Right lobe of liver (tissue), 6 donors: ENCODE data around the gene FANCC. TPM values are rescaled to one million over a fixed set of nuclear protein-coding genes. Genes with fewer than 3 reads are reported as not detected.
A peak's percentile ranks its signal among the peaks of the same experiment; 100 is the strongest.

ENCODE experiments used
- ATAC-seq, 4 donors: fragments of 200-7000 bp; cut with Tn5 transposase; one replicate each; pipeline ENCODE4 v1.9.1; 2020; ENCODE audit warnings: mild to moderate bottlenecking in 4 of 4, moderate library complexity in 4 of 4
- DNase-seq, 3 donors: peaks; one replicate each; pipeline ENCODE4 v3.0.0-alpha.2; 2020
- H3K27ac ChIP-seq, 3 donors: fragments of 200-600 bp; one replicate each; pipeline ENCODE4 v1.8.0; 2022
- H3K27me3 ChIP-seq, 2 donors: fragments of 200-600 bp; one replicate each; pipeline ENCODE4 v1.8.0; 2022
- H3K36me3 ChIP-seq, 4 donors: fragments of 200-600 bp; sonication (generic) in 1 of 4; one replicate each; pipeline versions ENCODE4 v1.5.1 to v1.8.0; 2017 to 2022; ENCODE audit warnings: control low read depth in 1 of 4
- H3K4me1 ChIP-seq, 4 donors: fragments of 200-600 bp; sonication (generic) in 1 of 4; one replicate each; pipeline versions ENCODE4 v1.5.1 to v1.8.0; 2017 to 2022; ENCODE audit warnings: control low read depth in 1 of 4
- H3K4me3 ChIP-seq, 3 donors: fragments of 200-600 bp; one replicate each; pipeline ENCODE4 v1.8.0; 2022
- H3K9me3 ChIP-seq, 4 donors: fragments of 200-600 bp; sonication (generic) in 1 of 4; one replicate each; pipeline versions ENCODE4 v1.5.1 to v1.8.0; 2017 to 2022; ENCODE audit warnings: control low read depth in 1 of 4
- POLR2A ChIP-seq: fragments of 450-650 bp; IDR thresholded peaks from one replicate; pipeline ENCODE4 v1.6.1; 2017; ENCODE audit warnings: antibody characterized with exemption, mild to moderate bottlenecking
- WGBS: methylation state at CpG from one replicate; pipeline ENCODE4 v1.1.6; 2018; ENCODE audit warnings: low coverage, low lambda C conversion rate; ENCODE audit not compliant: insufficient coverage; ENCODE audit errors: missing lambda C conversion rate; 5-methylcytosine and 5-hydroxymethylcytosine counted together
- intact Hi-C, 2 donors: fragments of 100-400 bp; cut with DNase I; formaldehyde crosslinking; loops; one replicate each; pipeline versions ENCODE4 v1.11.2 to v1.14.1; 2022
- total RNA-seq, 6 experiments: library from RNA; depleted of rRNA in 2 of 6; stranded (reverse); fragments of >200 nt in 2 of 6; fragmentation: NEBNext Ultra II Directional in 3 of 6; extraction: Animal tissue kit (Norgen Biotek cat#: 25700) in 3 of 6; gene quantifications; one replicate each; pipeline versions ENCODE4 v1.1.0 to v1.2.4, GENCODE V29; 2016 to 2023
- TF ChIP-seq, protein P1 (sequence below), 4 donors: fragments of 200-600 bp in 3 of 4; fragments of 450-650 bp in 1 of 4; IDR thresholded peaks; one replicate each; pipeline versions ENCODE4 v1.5.1 to v1.8.0; 2016 to 2022; ENCODE audit warnings: antibody characterized with exemption in 4 of 4, mild to moderate bottlenecking in 2 of 4
- donor health status: DM: no; HTN: yes; CAD: no.
- donor health status: DM: no; HTN: no; CAD: no.
- donor health status: DM: no; HTN: no; CAD: no.
- donor health status: DM: no; HTN: yes; CAD: no.
- donor health status: DM: no; HTN: yes; CAD: no.

The FANCC gene
- total RNA-seq, 6 experiments from 2014 or later, result 8.1 to 27.9 (median 13.2) TPM

DNA sequence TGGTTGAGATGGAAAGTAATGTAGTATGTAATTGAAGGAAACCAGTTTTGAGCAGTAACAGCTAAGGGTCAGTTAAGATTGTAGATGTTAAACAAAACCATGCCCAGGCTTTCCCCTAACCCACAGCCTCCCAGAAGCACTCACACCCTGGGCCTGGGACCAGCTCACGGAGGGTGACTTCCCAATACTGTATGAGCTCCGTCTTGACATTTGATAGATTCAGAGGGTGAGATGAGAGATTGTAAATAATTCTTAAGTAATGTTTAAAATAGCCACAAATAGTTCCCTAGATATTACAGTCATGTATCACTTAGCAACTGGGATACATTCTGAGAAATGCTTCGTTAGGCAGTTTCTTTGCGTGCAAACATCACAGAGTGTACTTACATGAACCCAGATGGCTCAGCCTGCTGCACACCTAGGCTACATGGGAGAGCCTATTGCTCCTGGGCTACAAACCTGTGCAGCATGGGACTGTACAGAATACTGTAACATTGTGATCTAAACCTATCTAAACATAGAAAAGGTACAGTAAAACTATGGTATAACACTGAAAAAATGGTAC, 140.7 kb downstream of the FANCC start:
- intact Hi-C loops, result no loop called here
- H3K27me3 ChIP-seq, result no peaks in the 10 kb centered on the region
- H3K27ac ChIP-seq, result no peak overlapping the region
- WGBS, result 91% methylated on average over 3 of the region's 4 CpGs
- DNase-seq (no peak), ATAC-seq (no peak)
- no peaks in the 10 kb centered on the region for H3K9me3 ChIP-seq
- no peak overlapping the region for H3K4me3 ChIP-seq
- H3K36me3 ChIP-seq, result no peaks in the 10 kb centered on the region
- TF ChIP-seq POLR2A, result no peak
- TF ChIP-seq, protein P1, sequence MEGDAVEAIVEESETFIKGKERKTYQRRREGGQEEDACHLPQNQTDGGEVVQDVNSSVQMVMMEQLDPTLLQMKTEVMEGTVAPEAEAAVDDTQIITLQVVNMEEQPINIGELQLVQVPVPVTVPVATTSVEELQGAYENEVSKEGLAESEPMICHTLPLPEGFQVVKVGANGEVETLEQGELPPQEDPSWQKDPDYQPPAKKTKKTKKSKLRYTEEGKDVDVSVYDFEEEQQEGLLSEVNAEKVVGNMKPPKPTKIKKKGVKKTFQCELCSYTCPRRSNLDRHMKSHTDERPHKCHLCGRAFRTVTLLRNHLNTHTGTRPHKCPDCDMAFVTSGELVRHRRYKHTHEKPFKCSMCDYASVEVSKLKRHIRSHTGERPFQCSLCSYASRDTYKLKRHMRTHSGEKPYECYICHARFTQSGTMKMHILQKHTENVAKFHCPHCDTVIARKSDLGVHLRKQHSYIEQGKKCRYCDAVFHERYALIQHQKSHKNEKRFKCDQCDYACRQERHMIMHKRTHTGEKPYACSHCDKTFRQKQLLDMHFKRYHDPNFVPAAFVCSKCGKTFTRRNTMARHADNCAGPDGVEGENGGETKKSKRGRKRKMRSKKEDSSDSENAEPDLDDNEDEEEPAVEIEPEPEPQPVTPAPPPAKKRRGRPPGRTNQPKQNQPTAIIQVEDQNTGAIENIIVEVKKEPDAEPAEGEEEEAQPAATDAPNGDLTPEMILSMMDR (IDR thresholded peaks at IDR 0.05), result no peak
- no peaks in the 10 kb centered on the region for H3K4me1 ChIP-seq

DNA sequence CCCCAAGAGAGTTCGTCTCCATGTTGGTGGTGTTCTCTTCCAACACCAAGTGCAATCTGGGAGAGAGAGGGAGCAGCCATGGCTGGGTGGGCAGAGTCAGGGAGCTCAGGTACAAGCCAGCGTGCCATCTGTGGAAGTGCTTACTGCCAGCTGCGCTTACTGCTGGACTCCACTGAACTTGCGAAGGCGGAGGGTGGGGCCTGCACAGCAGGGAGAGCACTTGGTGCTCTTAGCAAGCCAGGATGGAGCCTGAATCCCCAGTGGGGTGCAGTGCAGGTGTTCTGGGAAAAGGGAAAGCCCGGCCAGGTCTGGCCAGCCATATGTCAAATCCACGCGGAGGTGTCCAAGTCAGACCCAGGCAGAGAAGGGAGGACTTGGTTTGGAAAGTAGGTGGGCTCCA, 142.0 kb downstream of the FANCC start:
- Histone ChIP-seq H3K4me3 (no peak overlapping the region), H3K4me1 (no peaks in the 10 kb centered on the region), H3K9me3 (no peaks in the 10 kb centered on the region), H3K27ac (no peak overlapping the region), H3K27me3 (no peaks in the 10 kb centered on the region), H3K36me3 (no peaks in the 10 kb centered on the region)
- TF ChIP-seq POLR2A, result no peak
- TF ChIP-seq, protein P1 (IDR thresholded peaks at IDR 0.05), result no peak
- 93% methylated on average over 3 of the region's 8 CpGs for WGBS
- ATAC-seq (peak in 1 of 4 donors; percentile 27), DNase-seq (no peak)
- intact Hi-C loops, result no loop called here

DNA sequence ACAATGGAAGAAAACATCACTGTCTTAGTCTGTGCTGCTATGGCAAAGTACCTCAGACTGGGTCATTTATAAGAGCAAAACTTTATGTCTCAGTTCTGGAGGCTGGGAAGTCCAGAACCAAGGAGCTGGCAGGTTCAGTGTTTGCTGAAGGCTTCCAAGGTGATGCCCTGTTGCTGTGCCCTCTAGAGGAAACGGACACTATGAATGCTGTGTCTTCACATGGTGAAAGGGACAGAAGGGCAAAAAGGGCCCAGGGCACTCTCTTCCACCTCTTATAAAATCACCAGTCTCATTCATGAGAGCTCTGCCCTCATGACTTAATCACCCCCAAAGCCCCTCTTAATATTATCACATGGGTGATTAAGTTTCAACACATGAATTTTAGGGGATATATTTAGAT, 143.5 kb downstream of the FANCC start:
- intact Hi-C loops, result no loop called here
- H3K36me3 ChIP-seq, result no peaks in the 10 kb centered on the region
- no peak overlapping the region for H3K27ac ChIP-seq
- H3K4me3 ChIP-seq, result no peak overlapping the region
- no peaks in the 10 kb centered on the region for H3K27me3 ChIP-seq
- ATAC-seq, result peak in 2 of 4 donors; percentile 39 to 47
- H3K4me1 ChIP-seq, result no peaks in the 10 kb centered on the region
- no peak for TF ChIP-seq POLR2A
- TF ChIP-seq, protein P1 (IDR thresholded peaks at IDR 0.05), result no peak
- no CpG with 5 or more reads among the region's 1 CpG for WGBS
- no peak for DNase-seq
- no peaks in the 10 kb centered on the region for H3K9me3 ChIP-seq

DNA sequence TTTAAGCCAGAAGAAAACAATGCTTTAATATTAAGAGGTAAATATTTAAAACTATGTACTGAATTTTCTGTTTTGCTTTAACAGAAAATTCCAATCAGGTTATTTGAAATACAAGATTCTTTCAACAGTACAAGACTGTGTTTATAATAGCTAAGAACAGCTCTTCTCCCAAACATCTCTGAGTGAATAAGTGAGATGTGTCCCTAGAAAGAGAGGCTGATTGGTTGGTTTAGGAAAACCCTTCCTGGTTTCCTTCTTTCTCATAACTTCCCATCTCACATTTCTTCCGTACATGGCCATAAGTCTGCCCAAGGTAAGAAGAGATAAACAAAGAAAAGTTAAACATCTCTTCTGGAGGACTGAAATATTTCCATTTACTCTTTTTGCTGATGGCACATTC, 145.9 kb downstream of the FANCC start:
- no peaks in the 10 kb centered on the region for H3K27me3 ChIP-seq
- no peak for ATAC-seq
- no peak overlapping the region for H3K27ac ChIP-seq
- DNase-seq, result no peak
- intact Hi-C loops, result no loop called here
- WGBS, result 70% methylated on average over 1 of the region's 1 CpG
- H3K9me3 ChIP-seq, result no peaks in the 10 kb centered on the region
- H3K36me3 ChIP-seq, result no peaks in the 10 kb centered on the region
- H3K4me3 ChIP-seq, result no peak overlapping the region
- TF ChIP-seq POLR2A, result no peak
- TF ChIP-seq, protein P1 (IDR thresholded peaks at IDR 0.05), result no peak
- H3K4me1 ChIP-seq, result no peaks in the 10 kb centered on the region

DNA sequence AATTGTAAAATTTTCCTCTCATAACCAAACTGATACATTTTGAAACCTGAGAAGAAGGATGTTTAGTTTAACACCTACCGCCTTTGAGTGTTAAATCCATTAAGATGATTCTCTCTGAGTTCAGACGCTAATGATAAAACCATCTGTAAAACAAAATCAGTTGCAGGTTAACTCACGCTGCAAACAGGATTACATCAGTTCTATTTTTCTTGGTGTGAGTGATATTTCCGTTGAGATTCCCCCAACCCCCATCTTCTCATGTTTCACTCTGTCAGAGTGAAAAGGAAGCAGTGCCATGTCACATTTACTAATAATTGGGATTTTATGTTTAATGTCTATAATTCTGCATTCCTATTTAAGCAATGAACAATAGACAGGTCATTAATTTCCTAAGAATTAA, 146.5 kb downstream of the FANCC start:
- no peak for DNase-seq
- no peak overlapping the region for H3K4me3 ChIP-seq
- H3K4me1 ChIP-seq, result no peaks in the 10 kb centered on the region
- no peaks in the 10 kb centered on the region for H3K27me3 ChIP-seq
- H3K36me3 ChIP-seq, result no peaks in the 10 kb centered on the region
- TF ChIP-seq, protein P1 (IDR thresholded peaks at IDR 0.05), result no peak
- TF ChIP-seq POLR2A, result no peak
- ATAC-seq, result peak in 1 of 4 donors; percentile 34
- intact Hi-C loops, result no loop called here
- H3K27ac ChIP-seq, result no peak overlapping the region
- no peaks in the 10 kb centered on the region for H3K9me3 ChIP-seq
- WGBS, result 50% methylated on average over 4 of the region's 4 CpGs
